ENCODE results near the gene TLCD1.
A peak's percentile ranks its signal among the peaks of the same experiment; 100 is the strongest.

Gene TLCD1

GRCh38 chr17:28726226-28726626 is at the start of gene TLCD1:
Gene TLCD1, minus strand, starts transcription at chr17:28726233. Its CDS starts 136 bp downstream, at chr17:28726097.
- DNase-seq (ENCODE audit: low read depth), result peak; percentile 59

- DNase-seq (ENCODE audit: low read depth), result no peak
These were observed 48.2 kb upstream of the TLCD1 start for GRCh38 chr17:28774206-28774605.

GRCh38 chr17:28773736-28774135 is 47.7 kb upstream of the TLCD1 start:
- no peak for DNase-seq (ENCODE audit: low read depth)

- no peak for DNase-seq (ENCODE audit: low read depth)
These were observed 39.0 kb upstream of the TLCD1 start for GRCh38 chr17:28765038-28765437.

GRCh38 chr17:28763804-28764266 is 37.8 kb upstream of the TLCD1 start:
- peak; percentile 59 for DNase-seq (ENCODE audit: low read depth)

- no peak for DNase-seq (ENCODE audit: low read depth)
These were observed 37.2 kb upstream of the TLCD1 start for GRCh38 chr17:28763137-28763799.

- DNase-seq (ENCODE audit: low read depth), result no peak
These were observed 34.8 kb upstream of the TLCD1 start for GRCh38 chr17:28760601-28761562.

- no peak for DNase-seq (ENCODE audit: low read depth)
These were observed 33.3 kb upstream of the TLCD1 start for GRCh38 chr17:28759256-28759865.

GRCh38 chr17:28758411-28759121 is 32.5 kb upstream of the TLCD1 start:
- DNase-seq (ENCODE audit: low read depth), result no peak

- no peak for DNase-seq (ENCODE audit: low read depth)
These were observed 30.2 kb upstream of the TLCD1 start for GRCh38 chr17:28756049-28756804.

GRCh38 chr17:28755486-28755885 is 29.5 kb upstream of the TLCD1 start:
- DNase-seq (ENCODE audit: low read depth), result no peak

- DNase-seq (ENCODE audit: low read depth), result no peak
These were observed 25.8 kb upstream of the TLCD1 start for GRCh38 chr17:28751600-28752366.

GRCh38 chr17:28750178-28751047 is 24.4 kb upstream of the TLCD1 start:
- peak; percentile 80 for DNase-seq (ENCODE audit: low read depth)

- no peak for DNase-seq (ENCODE audit: low read depth)
These were observed 23.6 kb upstream of the TLCD1 start for GRCh38 chr17:28749516-28750177.

- DNase-seq (ENCODE audit: low read depth), result no peak
These were observed 23.0 kb upstream of the TLCD1 start for GRCh38 chr17:28748852-28749515.

GRCh38 chr17:28747801-28748750 is 22.0 kb upstream of the TLCD1 start:
- no peak for DNase-seq (ENCODE audit: low read depth)

GRCh38 chr17:28747051-28747691 is 21.1 kb upstream of the TLCD1 start:
- no peak for DNase-seq (ENCODE audit: low read depth)

All from activated T-helper 9 cell treated with anti-CD3 and anti-CD28 coated beads, Interleukin-2, amount 50 U/mL, for 16 hours (primary cell).